ENCODE data around the gene DPYSL3. TPM values are rescaled to one million over a fixed set of nuclear protein-coding genes. Genes with fewer than 3 reads are reported as not detected.

DPYSL3 gene
- 89.5 and 142 TPM in 2 replicates for total RNA-seq

DNA sequence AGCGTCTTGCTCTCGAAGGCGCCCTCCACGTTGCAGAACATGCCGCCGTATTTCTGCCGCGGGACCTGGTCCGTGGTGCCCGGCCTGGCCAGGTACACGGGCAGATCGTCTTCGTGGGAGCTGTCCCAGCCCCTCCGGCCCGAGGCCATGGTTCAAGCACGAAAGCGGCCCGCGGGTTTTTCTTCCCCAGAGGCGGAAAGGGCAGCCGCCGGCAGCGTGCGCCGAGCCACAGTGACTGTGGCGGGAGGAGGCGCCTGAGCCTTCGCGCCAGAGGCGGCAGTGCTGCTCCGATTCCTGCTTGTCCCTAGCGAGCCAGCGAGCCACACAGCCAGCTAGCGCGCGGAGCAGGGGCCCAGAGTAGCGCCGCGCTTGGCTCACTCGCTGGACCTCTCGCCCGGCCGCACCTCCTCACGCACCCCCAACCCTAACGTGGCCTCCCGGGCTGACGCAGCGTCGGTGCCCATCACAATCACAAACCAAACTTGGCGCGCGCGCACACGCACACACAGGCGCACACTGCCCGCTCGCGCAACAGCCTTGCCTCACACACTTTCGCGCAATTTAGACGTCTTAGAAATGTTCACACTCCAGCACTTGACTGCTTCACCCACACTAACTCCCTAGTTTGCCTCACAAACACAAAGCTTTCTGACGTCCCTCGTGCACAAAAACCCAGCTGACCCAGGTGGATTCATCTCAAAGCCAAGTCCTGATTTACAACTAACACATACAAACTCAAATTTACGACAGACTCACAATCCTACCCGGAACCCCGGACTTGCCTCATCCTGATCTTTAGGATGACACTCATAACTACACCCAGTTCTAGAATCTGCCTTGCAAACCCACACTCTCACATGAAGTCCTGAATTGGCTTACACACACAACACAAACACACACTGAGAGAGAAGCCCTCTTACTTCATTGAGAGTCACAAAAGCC, at the start of gene DPYSL3:
TSS of gene DPYSL3 (minus strand) at position 359 of the 942 bp plus-strand sequence. CDS start at position 149, 210 bp downstream.

Small RNAs within 50 kb of the gene (small RNA-seq; reads per million reads assigned to genes)
- gene AC011373.1, result not detected
